ENCODE data around the gene PCBP3.

DNA sequence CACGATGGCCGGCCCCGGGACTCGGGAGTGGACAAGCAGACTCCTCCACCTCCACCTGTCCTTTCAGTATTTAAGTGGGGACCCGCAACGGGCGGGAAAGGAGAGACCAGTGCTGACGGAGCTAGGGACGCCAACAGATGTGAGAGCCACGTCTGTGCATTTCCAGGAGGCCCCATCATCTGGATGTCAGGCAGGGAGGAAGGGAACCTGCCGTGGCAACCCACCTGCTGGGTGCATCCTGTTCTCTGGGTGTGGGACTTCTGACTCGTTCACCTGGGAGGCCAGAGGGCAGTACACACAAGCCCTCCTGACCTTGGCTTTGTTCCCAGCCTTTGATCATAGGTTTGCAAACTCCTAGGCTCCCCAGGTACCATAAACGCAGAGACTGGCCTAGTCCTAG, 5.6 kb upstream of the PCBP3 start:
- no peak for TF ChIP-seq EZH2 (optimal IDR thresholded peaks at IDR 0.05; ENCODE audit: low read depth, low read length)
- TF ChIP-seq, protein P1, sequence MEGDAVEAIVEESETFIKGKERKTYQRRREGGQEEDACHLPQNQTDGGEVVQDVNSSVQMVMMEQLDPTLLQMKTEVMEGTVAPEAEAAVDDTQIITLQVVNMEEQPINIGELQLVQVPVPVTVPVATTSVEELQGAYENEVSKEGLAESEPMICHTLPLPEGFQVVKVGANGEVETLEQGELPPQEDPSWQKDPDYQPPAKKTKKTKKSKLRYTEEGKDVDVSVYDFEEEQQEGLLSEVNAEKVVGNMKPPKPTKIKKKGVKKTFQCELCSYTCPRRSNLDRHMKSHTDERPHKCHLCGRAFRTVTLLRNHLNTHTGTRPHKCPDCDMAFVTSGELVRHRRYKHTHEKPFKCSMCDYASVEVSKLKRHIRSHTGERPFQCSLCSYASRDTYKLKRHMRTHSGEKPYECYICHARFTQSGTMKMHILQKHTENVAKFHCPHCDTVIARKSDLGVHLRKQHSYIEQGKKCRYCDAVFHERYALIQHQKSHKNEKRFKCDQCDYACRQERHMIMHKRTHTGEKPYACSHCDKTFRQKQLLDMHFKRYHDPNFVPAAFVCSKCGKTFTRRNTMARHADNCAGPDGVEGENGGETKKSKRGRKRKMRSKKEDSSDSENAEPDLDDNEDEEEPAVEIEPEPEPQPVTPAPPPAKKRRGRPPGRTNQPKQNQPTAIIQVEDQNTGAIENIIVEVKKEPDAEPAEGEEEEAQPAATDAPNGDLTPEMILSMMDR (IDR thresholded peaks at IDR 0.05; ENCODE audit: low read length), result no peak
- no peak for TF ChIP-seq EZH2phosphoT487 (IDR thresholded peaks at IDR 0.05; ENCODE audit: low read length)

Data from MM.1S (cell line).